ENCODE data around the gene GAN.

The GAN gene

GRCh38 chr16:81432937-81433557 is 118.3 kb downstream of the GAN start:
- DNase-seq, result no peak

- DNase-seq, result no peak
Observed at GRCh38 chr16:81435103-81435502, 120.3 kb downstream of the GAN start.

GRCh38 chr16:81435567-81435966 is 120.8 kb downstream of the GAN start:
- no peak for DNase-seq

- no peak for DNase-seq
Observed at GRCh38 chr16:81436386-81436785, 121.6 kb downstream of the GAN start.

GRCh38 chr16:81437865-81438264 is 123.1 kb downstream of the GAN start:
- no peak for DNase-seq

Data from CD4-positive, alpha-beta T cell treated with Interleukin-17A for 4 hours (primary cell).